ENCODE data around the gene RERE. TPM values are rescaled to one million over a fixed set of nuclear protein-coding genes. Genes with fewer than 3 reads are reported as not detected.
A peak's percentile ranks its signal among the peaks of the same experiment; 100 is the strongest.

Gene RERE
- total RNA-seq, 1 donor from 2014 or later, result 19.2 TPM

- FAIRE-seq, result no peak
- no peak for DNase-seq (ENCODE audit: low read depth)
- Histone ChIP-seq H3K36me3 (ENCODE audit: control insufficient read depth, insufficient read depth, low read length) (peaks cover 1% of the 10 kb centered on the region), H3K4me3 (ENCODE audit: low read depth, low read length) (no peak overlapping the region), H3K27me3 (ENCODE audit: control insufficient read depth, insufficient read depth, low read length) (no peaks in the 10 kb centered on the region)
- no peak for TF ChIP-seq CTCF (IDR thresholded peaks at IDR 0.05; ENCODE audit: insufficient read depth, low read length, severe bottlenecking)
These were observed 443.1 kb downstream of the RERE start for GRCh38 chr1:8374356-8374755.

- Histone ChIP-seq H3K36me3 (ENCODE audit: control insufficient read depth, insufficient read depth, low read length) (peaks cover 1% of the 10 kb centered on the region), H3K27me3 (ENCODE audit: control insufficient read depth, insufficient read depth, low read length) (no peaks in the 10 kb centered on the region), H3K4me3 (ENCODE audit: low read depth, low read length) (no peak overlapping the region)
- no peak for FAIRE-seq
- DNase-seq (ENCODE audit: low read depth), result peak; percentile 56
- TF ChIP-seq CTCF (IDR thresholded peaks at IDR 0.05; ENCODE audit: insufficient read depth, low read length, severe bottlenecking), result no peak
These were observed 443.7 kb downstream of the RERE start for GRCh38 chr1:8373581-8374241.

GRCh38 chr1:8373125-8373524, 444.3 kb downstream of the RERE start:
- no peak for DNase-seq (ENCODE audit: low read depth)
- Histone ChIP-seq H3K27me3 (ENCODE audit: control insufficient read depth, insufficient read depth, low read length) (no peaks in the 10 kb centered on the region), H3K36me3 (ENCODE audit: control insufficient read depth, insufficient read depth, low read length) (peaks cover 1% of the 10 kb centered on the region), H3K4me3 (ENCODE audit: low read depth, low read length) (no peak overlapping the region)
- no peak for TF ChIP-seq CTCF (IDR thresholded peaks at IDR 0.05; ENCODE audit: insufficient read depth, low read length, severe bottlenecking)
- no peak for FAIRE-seq

GRCh38 chr1:8371372-8371991, 446.0 kb downstream of the RERE start:
- Histone ChIP-seq H3K4me3 (ENCODE audit: low read depth, low read length) (no peak overlapping the region), H3K27me3 (ENCODE audit: control insufficient read depth, insufficient read depth, low read length) (no peaks in the 10 kb centered on the region), H3K36me3 (ENCODE audit: control insufficient read depth, insufficient read depth, low read length) (peaks cover 3% of the 10 kb centered on the region)
- FAIRE-seq, result no peak
- TF ChIP-seq CTCF (IDR thresholded peaks at IDR 0.05; ENCODE audit: insufficient read depth, low read length, severe bottlenecking), result no peak
- DNase-seq (ENCODE audit: low read depth), result no peak

GRCh38 chr1:8370905-8371315, 446.5 kb downstream of the RERE start:
- FAIRE-seq (peak; percentile 88), DNase-seq (ENCODE audit: low read depth) (no peak)
- TF ChIP-seq CTCF (IDR thresholded peaks at IDR 0.05; ENCODE audit: insufficient read depth, low read length, severe bottlenecking), result no peak
- Histone ChIP-seq H3K4me3 (ENCODE audit: low read depth, low read length) (no peak overlapping the region), H3K27me3 (ENCODE audit: control insufficient read depth, insufficient read depth, low read length) (no peaks in the 10 kb centered on the region), H3K36me3 (ENCODE audit: control insufficient read depth, insufficient read depth, low read length) (peaks cover 4% of the 10 kb centered on the region)

Data from bronchial epithelial cell (primary cell).